ENCODE measurements around the gene C1orf232. TPM values are rescaled to one million over a fixed set of nuclear protein-coding genes. Genes with fewer than 3 reads are reported as not detected.

Gene C1orf232
- total and polyA plus RNA-seq, 2 of the 4 experiments (the other 2 are of a cell fraction): not detected

DNA sequence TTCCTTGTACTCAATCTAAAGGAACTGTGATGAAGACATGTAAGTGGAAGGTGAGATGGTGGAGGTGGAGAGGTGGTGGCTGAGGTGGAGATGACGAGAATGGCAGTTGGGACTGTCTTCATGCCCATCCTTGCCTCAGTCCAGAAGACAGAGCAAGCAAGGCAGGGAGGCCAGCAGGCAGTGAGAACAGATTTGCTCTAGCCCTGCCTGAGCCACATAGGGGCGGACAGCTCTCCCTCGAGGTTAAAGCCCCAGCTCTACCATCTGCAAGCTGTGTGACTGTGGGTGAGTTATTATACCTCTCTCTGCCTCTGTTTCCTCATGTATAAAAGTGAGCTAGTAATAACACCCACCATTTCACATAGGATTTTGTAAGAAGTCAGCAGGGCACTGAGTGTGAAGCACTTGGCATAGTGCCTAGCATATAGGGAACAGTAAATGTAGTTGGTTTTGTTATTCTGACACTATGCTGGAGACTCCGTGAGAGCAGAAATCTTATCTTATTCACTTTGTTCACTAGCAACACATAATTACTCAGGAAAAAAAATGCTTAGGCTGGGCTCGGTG lies 14.7 kb downstream of the C1orf232 start:
- Histone ChIP-seq H3K27ac (ENCODE audit: insufficient read depth, low read length) (no peak overlapping the region), H2BK15ac (ENCODE audit: low read depth, low read length) (no peak overlapping the region), H2BK5ac (ENCODE audit: low read depth, low read length, poor library complexity, severe bottlenecking) (no peak overlapping the region), H3K18ac (ENCODE audit: low read depth, low read length) (no peak overlapping the region), H4K5ac (ENCODE audit: low read depth, low read length) (no peak overlapping the region), H3K4me2 (ENCODE audit: low read depth, low read length) (no peak overlapping the region), H2AK9ac (replicated peaks; ENCODE audit: low read depth, low read length, poor library complexity) (no peak overlapping the region), H3K23ac (ENCODE audit: low read depth, low read length) (no peak overlapping the region), H3K36me3 (ENCODE audit: control insufficient read depth, insufficient read depth, low read length) (no peaks in the 10 kb centered on the region), H2AFZ (replicated peaks; ENCODE audit: low read length, poor library complexity) (no peak overlapping the region), H3K9me3 (ENCODE audit: control insufficient read depth, insufficient read depth, low read length) (no peaks in the 10 kb centered on the region), H4K8ac (ENCODE audit: low read depth in 2 of 2, low read length in 2 of 2) (no peak overlapping the region), H4K91ac (ENCODE audit: insufficient read depth, low read depth, low read length) (no peak overlapping the region), H2AK5ac (ENCODE audit: low read depth, low read length) (no peak overlapping the region), H3K56ac (ENCODE audit: extremely low read depth, insufficient read depth, low read length) (no peak overlapping the region), H2BK20ac (ENCODE audit: low read depth, low read length) (no peak overlapping the region), H4K20me1 (ENCODE audit: insufficient read depth, low read length) (no peaks in the 10 kb centered on the region), H3K9me1 (ENCODE audit: insufficient read depth, low read length) (no peaks in the 10 kb centered on the region), H3K14ac (replicated peaks; ENCODE audit: low read depth, low read length) (no peak overlapping the region), H3K27me3 (ENCODE audit: control insufficient read depth, insufficient read depth, low read length) (peaks cover 61% of the 10 kb centered on the region), H3K9ac (ENCODE audit: low read depth, low read length) (no peak overlapping the region), H2BK120ac (ENCODE audit: low read depth, low read length) (no peak overlapping the region), H3K4me3 (ENCODE audit: insufficient read depth, low read depth, low read length) (no peak overlapping the region), H3K4me1 (ENCODE audit: control insufficient read depth, insufficient read depth, low read length) (no peaks in the 10 kb centered on the region), H3K4ac (ENCODE audit: low read depth, low read length) (no peak overlapping the region), H3K79me1 (ENCODE audit: low read depth in 1 of 2, low read length in 2 of 2) (no peaks in the 10 kb centered on the region)
- TF ChIP-seq SMC3 (IDR thresholded peaks at IDR 0.05; ENCODE audit: low read depth, low read length) (no peak), BHLHE40 (IDR thresholded peaks at IDR 0.05; ENCODE audit: low read depth, low read length) (no peak), POLR2A (IDR thresholded peaks at IDR 0.05; ENCODE audit: low read depth, low read length) (no peak), MAZ (IDR thresholded peaks at IDR 0.05; ENCODE audit: borderline replicate concordance, low read depth, low read length) (no peak), CEBPB (IDR thresholded peaks at IDR 0.05; ENCODE audit: low read depth, low read length) (no peak), MAFK (IDR thresholded peaks at IDR 0.05; ENCODE audit: low read depth, low read length) (no peak), RCOR1 (IDR thresholded peaks at IDR 0.05; ENCODE audit: insufficient replicate concordance, low read length) (no peak), FOS (IDR thresholded peaks at IDR 0.05; ENCODE audit: low read depth, low read length) (no peak), RFX5 (IDR thresholded peaks at IDR 0.05; ENCODE audit: low read depth, low read length) (no peak), MXI1 (IDR thresholded peaks at IDR 0.05; ENCODE audit: borderline replicate concordance, low read depth, low read length) (no peak), RAD21 (IDR thresholded peaks at IDR 0.05; ENCODE audit: low read length) (no peak), NFE2L2 (IDR thresholded peaks at IDR 0.05; ENCODE audit: low read depth, low read length) (no peak), CHD1 (IDR thresholded peaks at IDR 0.05; ENCODE audit: low read depth, low read length) (no peak)
- TF ChIP-seq, protein P1, sequence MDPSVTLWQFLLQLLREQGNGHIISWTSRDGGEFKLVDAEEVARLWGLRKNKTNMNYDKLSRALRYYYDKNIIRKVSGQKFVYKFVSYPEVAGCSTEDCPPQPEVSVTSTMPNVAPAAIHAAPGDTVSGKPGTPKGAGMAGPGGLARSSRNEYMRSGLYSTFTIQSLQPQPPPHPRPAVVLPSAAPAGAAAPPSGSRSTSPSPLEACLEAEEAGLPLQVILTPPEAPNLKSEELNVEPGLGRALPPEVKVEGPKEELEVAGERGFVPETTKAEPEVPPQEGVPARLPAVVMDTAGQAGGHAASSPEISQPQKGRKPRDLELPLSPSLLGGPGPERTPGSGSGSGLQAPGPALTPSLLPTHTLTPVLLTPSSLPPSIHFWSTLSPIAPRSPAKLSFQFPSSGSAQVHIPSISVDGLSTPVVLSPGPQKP (IDR thresholded peaks at IDR 0.05; ENCODE audit: borderline replicate concordance, low read depth, low read length): no peak
- TF ChIP-seq, protein P2, sequence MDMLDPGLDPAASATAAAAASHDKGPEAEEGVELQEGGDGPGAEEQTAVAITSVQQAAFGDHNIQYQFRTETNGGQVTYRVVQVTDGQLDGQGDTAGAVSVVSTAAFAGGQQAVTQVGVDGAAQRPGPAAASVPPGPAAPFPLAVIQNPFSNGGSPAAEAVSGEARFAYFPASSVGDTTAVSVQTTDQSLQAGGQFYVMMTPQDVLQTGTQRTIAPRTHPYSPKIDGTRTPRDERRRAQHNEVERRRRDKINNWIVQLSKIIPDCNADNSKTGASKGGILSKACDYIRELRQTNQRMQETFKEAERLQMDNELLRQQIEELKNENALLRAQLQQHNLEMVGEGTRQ (IDR thresholded peaks at IDR 0.05; ENCODE audit: low read depth, low read length): no peak
- TF ChIP-seq, protein P3, sequence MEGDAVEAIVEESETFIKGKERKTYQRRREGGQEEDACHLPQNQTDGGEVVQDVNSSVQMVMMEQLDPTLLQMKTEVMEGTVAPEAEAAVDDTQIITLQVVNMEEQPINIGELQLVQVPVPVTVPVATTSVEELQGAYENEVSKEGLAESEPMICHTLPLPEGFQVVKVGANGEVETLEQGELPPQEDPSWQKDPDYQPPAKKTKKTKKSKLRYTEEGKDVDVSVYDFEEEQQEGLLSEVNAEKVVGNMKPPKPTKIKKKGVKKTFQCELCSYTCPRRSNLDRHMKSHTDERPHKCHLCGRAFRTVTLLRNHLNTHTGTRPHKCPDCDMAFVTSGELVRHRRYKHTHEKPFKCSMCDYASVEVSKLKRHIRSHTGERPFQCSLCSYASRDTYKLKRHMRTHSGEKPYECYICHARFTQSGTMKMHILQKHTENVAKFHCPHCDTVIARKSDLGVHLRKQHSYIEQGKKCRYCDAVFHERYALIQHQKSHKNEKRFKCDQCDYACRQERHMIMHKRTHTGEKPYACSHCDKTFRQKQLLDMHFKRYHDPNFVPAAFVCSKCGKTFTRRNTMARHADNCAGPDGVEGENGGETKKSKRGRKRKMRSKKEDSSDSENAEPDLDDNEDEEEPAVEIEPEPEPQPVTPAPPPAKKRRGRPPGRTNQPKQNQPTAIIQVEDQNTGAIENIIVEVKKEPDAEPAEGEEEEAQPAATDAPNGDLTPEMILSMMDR (conservative IDR thresholded peaks at IDR 0.05; ENCODE audit: low read depth, low read length): no peak
- WGBS, 2 experiments (ENCODE audit: extremely low coverage in 2 of 2, insufficient read length in 1 of 2): 100% methylated on average over 1 of the region's 5 CpGs; no CpG with 5 or more reads in 1 of the 2 experiments
- in situ Hi-C loops (cut with MboI; ENCODE audit: low sequenced_read_pairs): no loop called here
- ATAC-seq (ENCODE audit: low read depth) (no peak), DNase-seq (no peak)
- POLR2A ChIA-PET (ENCODE audit: unreplicated experiment): no interaction called here
- CTCF ChIA-PET: interaction anchor here (0.6 to 1.3 kb wide), 2 partner anchors 9 to 10 kb away, joined by 5 to 6 read pairs; no protein-coding TSS in a partner anchor
- intact Hi-C loops (cut with micrococcal nuclease): no loop called here
- dilution Hi-C loops (cut with HindIII; ENCODE audit: low sequenced_read_pairs, unreplicated experiment): no loop called here
- no TSS peak for BruUV-seq (replicated peaks)

Measured in IMR-90 (cell line).